Activated T-helper 1 cell treated with anti-CD3 and anti-CD28 coated beads, Interleukin-12 subunit alpha, Interleukin-12 subunit beta, Interleukin-2, Interleukin-4 antibody, amounts not matched to agents 30 ng/mL and 10 ng/mL and 1 ng/mL, durations not matched to agents 14 hours and 24 hours and 36 hours (primary cell): ENCODE results near the gene USP16. TPM values are rescaled to one million over a fixed set of nuclear protein-coding genes. Genes with fewer than 3 reads are reported as not detected.
"Not testable (repeated sequence)": the region's sequence is repeated elsewhere in the genome, so short reads cannot be mapped to it uniquely, and the experiment has no call there.

Source experiments
- DNase-seq: peaks from one replicate; pipeline ENCODE4 v3.0.0; 2021; ENCODE audit warnings: low spot score
- H3K27ac Mint-ChIP-seq: one replicate; pipeline ENCODE4 v1.8.0; 2021; ENCODE audit warnings: mild to moderate bottlenecking, mixed read lengths
- H3K27me3 Mint-ChIP-seq: one replicate; pipeline ENCODE4 v1.8.0; 2022; ENCODE audit warnings: mild to moderate bottlenecking, moderate library complexity, mixed read lengths; ENCODE audit not compliant: insufficient read depth
- H3K36me3 Mint-ChIP-seq: one replicate; pipeline ENCODE4 v1.8.0; 2021; ENCODE audit warnings: low read depth, mixed read lengths
- H3K4me1 Mint-ChIP-seq: one replicate; pipeline ENCODE4 v1.8.0; 2021; ENCODE audit warnings: low read depth, mixed read lengths
- H3K4me3 Mint-ChIP-seq: one replicate; pipeline ENCODE4 v1.8.0; 2021; ENCODE audit warnings: mild to moderate bottlenecking, moderate library complexity, mixed read lengths
- H3K9me3 Mint-ChIP-seq: one replicate; pipeline ENCODE4 v1.8.0; 2021; ENCODE audit warnings: mixed read lengths
- intact Hi-C: fragments of 100-400 bp; cut with micrococcal nuclease; formaldehyde crosslinking; loops from one replicate; pipeline ENCODE4 v1.15.1; 2024
- total RNA-seq: library from RNA; stranded (reverse); gene quantifications from 2 replicates; pipeline ENCODE4 v1.2.3, GENCODE V29; 2022

USP16 gene
- total RNA-seq, 1 donor from 2014 or later, result 44.7 TPM

GRCh38 chr21:29007810-29008209 lies 16.7 kb upstream of the USP16 start:
- Mint-ChIP-seq H3K9me3 (no peaks in the 10 kb centered on the region), H3K4me3 (no peak overlapping the region), H3K4me1 (no peaks in the 10 kb centered on the region), H3K36me3 (peaks cover 8% of the 10 kb centered on the region), H3K27ac (no peak overlapping the region), H3K27me3 (no peaks in the 10 kb centered on the region)
- no peak for DNase-seq
- intact Hi-C loops, result no loop called here

- Mint-ChIP-seq H3K4me1 (no peaks in the 10 kb centered on the region), H3K36me3 (peaks cover 8% of the 10 kb centered on the region), H3K27ac (no peak overlapping the region), H3K27me3 (no peaks in the 10 kb centered on the region), H3K4me3 (no peak overlapping the region), H3K9me3 (no peaks in the 10 kb centered on the region)
- intact Hi-C loops, result no loop called here
- DNase-seq, result no peak
Measured at GRCh38 chr21:29008367-29008766, 16.1 kb upstream of the USP16 start.

- H3K9me3 Mint-ChIP-seq, H3K4me3 Mint-ChIP-seq, H3K36me3 Mint-ChIP-seq, DNase-seq, H3K4me1 Mint-ChIP-seq, H3K27ac Mint-ChIP-seq, intact Hi-C loops, H3K27me3 Mint-ChIP-seq: not testable (repeated sequence)
Measured at GRCh38 chr21:29011236-29011635, 13.2 kb upstream of the USP16 start.

GRCh38 chr21:29017639-29018237 lies 6.7 kb upstream of the USP16 start:
- peak overlapping the region; percentile 79 for H3K27ac Mint-ChIP-seq
- intact Hi-C loops, result loop anchor here (1.0 kb wide), 2 partner anchors 15 to 24 kb away; no protein-coding TSS in a partner anchor
- peaks cover 9% of the 10 kb centered on the region for H3K36me3 Mint-ChIP-seq
- H3K27me3 Mint-ChIP-seq, result no peaks in the 10 kb centered on the region
- peaks cover 23% of the 10 kb centered on the region for H3K4me1 Mint-ChIP-seq
- no peaks in the 10 kb centered on the region for H3K9me3 Mint-ChIP-seq
- H3K4me3 Mint-ChIP-seq, result peak overlapping the region; percentile 91
- no peak for DNase-seq

- Mint-ChIP-seq H3K36me3 (peaks cover 9% of the 10 kb centered on the region), H3K27ac (peak overlapping the region; percentile 89), H3K9me3 (no peaks in the 10 kb centered on the region), H3K27me3 (no peaks in the 10 kb centered on the region), H3K4me3 (peak overlapping the region; percentile 91), H3K4me1 (peaks cover 27% of the 10 kb centered on the region)
- DNase-seq, result no peak
- intact Hi-C loops, result loop anchor here (1.0 kb wide), 2 partner anchors 16 to 25 kb away; no protein-coding TSS in a partner anchor
Measured at GRCh38 chr21:29018540-29018939, 5.9 kb upstream of the USP16 start.

- Mint-ChIP-seq H3K27ac (peak overlapping the region; percentile 45), H3K27me3 (no peaks in the 10 kb centered on the region), H3K4me3 (no peak overlapping the region), H3K9me3 (no peaks in the 10 kb centered on the region), H3K4me1 (peaks cover 48% of the 10 kb centered on the region), H3K36me3 (peaks cover 14% of the 10 kb centered on the region)
- intact Hi-C loops, result loop anchor here (10.0 kb wide), 1 partner anchor 187 kb away; no protein-coding TSS in a partner anchor
- DNase-seq, result no peak
Measured at GRCh38 chr21:29022166-29022565, 2.3 kb upstream of the USP16 start.

GRCh38 chr21:29025328-29025713 lies 853 bp downstream of the USP16 start:
- no peaks in the 10 kb centered on the region for H3K27me3 Mint-ChIP-seq
- peak overlapping the region; percentile 99 for H3K4me3 Mint-ChIP-seq
- intact Hi-C loops, result loop anchor here (1.0 to 10.0 kb wide), 2 partner anchors 47 to 191 kb away; no protein-coding TSS in a partner anchor
- peaks cover 16% of the 10 kb centered on the region for H3K36me3 Mint-ChIP-seq
- DNase-seq, result no peak
- H3K4me1 Mint-ChIP-seq, result peaks cover 37% of the 10 kb centered on the region
- H3K27ac Mint-ChIP-seq, result peak overlapping the region; percentile 97
- no peaks in the 10 kb centered on the region for H3K9me3 Mint-ChIP-seq

- no peak for DNase-seq
- Mint-ChIP-seq H3K4me1 (peaks cover 36% of the 10 kb centered on the region), H3K27me3 (no peaks in the 10 kb centered on the region), H3K4me3 (no peak overlapping the region), H3K27ac (no peak overlapping the region), H3K36me3 (peaks cover 42% of the 10 kb centered on the region), H3K9me3 (no peaks in the 10 kb centered on the region)
- intact Hi-C loops, result loop anchor here (10.0 kb wide), 1 partner anchor 195 kb away; no protein-coding TSS in a partner anchor
Measured at GRCh38 chr21:29029524-29029923, 5.1 kb downstream of the USP16 start.

GRCh38 chr21:29030909-29031308 lies 6.4 kb downstream of the USP16 start:
- intact Hi-C loops, result no loop called here
- Mint-ChIP-seq H3K4me3 (no peak overlapping the region), H3K27me3 (no peaks in the 10 kb centered on the region), H3K9me3 (no peaks in the 10 kb centered on the region), H3K4me1 (peaks cover 29% of the 10 kb centered on the region), H3K36me3 (peaks cover 48% of the 10 kb centered on the region), H3K27ac (peak overlapping the region; percentile 14)
- no peak for DNase-seq

GRCh38 chr21:29033301-29033700 lies 8.8 kb downstream of the USP16 start:
- H3K27ac Mint-ChIP-seq, result no peak overlapping the region
- intact Hi-C loops, result no loop called here
- no peaks in the 10 kb centered on the region for H3K27me3 Mint-ChIP-seq
- DNase-seq, result no peak
- no peaks in the 10 kb centered on the region for H3K9me3 Mint-ChIP-seq
- H3K4me1 Mint-ChIP-seq, result peaks cover 17% of the 10 kb centered on the region
- no peak overlapping the region for H3K4me3 Mint-ChIP-seq
- peaks cover 57% of the 10 kb centered on the region for H3K36me3 Mint-ChIP-seq

- H3K27me3 Mint-ChIP-seq, result no peaks in the 10 kb centered on the region
- intact Hi-C loops, result no loop called here
- H3K4me1 Mint-ChIP-seq, result peaks cover 17% of the 10 kb centered on the region
- H3K4me3 Mint-ChIP-seq, result no peak overlapping the region
- H3K27ac Mint-ChIP-seq, result no peak overlapping the region
- H3K9me3 Mint-ChIP-seq, result no peaks in the 10 kb centered on the region
- no peak for DNase-seq
- H3K36me3 Mint-ChIP-seq, result peaks cover 59% of the 10 kb centered on the region
Measured at GRCh38 chr21:29033871-29034270, 9.4 kb downstream of the USP16 start.

- Mint-ChIP-seq H3K4me1 (peaks cover 17% of the 10 kb centered on the region), H3K4me3 (no peak overlapping the region), H3K27ac (no peak overlapping the region), H3K9me3 (no peaks in the 10 kb centered on the region), H3K27me3 (no peaks in the 10 kb centered on the region), H3K36me3 (peaks cover 57% of the 10 kb centered on the region)
- intact Hi-C loops, result no loop called here
- no peak for DNase-seq
Measured at GRCh38 chr21:29034678-29035077, 10.2 kb downstream of the USP16 start.

GRCh38 chr21:29052224-29052623 lies 27.8 kb downstream of the USP16 start:
- Mint-ChIP-seq H3K27me3 (no peaks in the 10 kb centered on the region), H3K9me3 (no peaks in the 10 kb centered on the region), H3K4me3 (no peak overlapping the region), H3K27ac (no peak overlapping the region), H3K36me3 (peaks cover 39% of the 10 kb centered on the region), H3K4me1 (no peaks in the 10 kb centered on the region)
- no peak for DNase-seq
- intact Hi-C loops, result no loop called here
